Measurements from ENCODE around the gene PTPRG.

Gene PTPRG

DNA sequence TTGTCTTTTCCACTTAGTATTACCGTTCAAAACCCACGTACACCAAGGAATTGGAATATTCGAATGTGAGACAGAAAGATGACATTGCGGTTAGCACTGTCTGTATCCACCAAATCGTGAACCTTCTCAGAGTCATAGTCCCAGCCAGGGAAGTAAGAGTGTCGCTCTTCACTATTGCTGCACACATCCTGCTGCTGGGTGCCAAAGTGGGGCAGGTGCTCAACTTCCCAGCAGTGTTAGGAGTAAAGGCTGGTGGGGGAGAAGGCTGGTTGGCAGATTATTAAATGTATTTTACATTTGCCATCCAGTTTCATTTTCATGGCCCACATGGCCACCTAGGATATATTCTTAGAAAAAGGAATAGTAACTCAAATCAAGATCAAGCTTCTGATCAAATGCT is 65.1 kb downstream of the PTPRG start:
- FAIRE-seq (no peak), DNase-seq (ENCODE audit: insufficient read length) (no peak)
- no peak for TF ChIP-seq POLR2AphosphoS5 (IDR thresholded peaks at IDR 0.05; ENCODE audit: low read depth, low read length)
- no peak for TF ChIP-seq POLR2A (IDR thresholded peaks at IDR 0.05; ENCODE audit: low read depth, low read length)

DNA sequence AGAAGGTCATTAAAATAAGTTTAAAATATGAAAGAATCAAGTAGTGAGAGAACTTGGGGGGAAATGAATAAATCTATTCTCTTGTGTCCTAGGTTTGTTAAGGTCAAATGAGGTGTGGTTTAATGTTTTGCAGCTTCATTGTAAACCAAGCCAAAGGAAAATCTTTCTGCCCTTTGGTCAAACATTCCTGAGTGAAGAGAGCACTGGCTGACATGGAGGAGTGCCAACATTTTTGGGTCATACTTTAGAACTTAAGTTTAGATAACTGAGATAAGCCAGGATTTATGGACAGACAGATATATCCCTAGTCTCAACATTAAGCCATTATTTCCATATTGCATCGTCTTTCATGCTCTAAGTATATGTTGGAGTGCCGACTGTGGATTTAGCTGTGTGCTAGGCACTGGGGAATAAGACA is 66.4 kb downstream of the PTPRG start:
- FAIRE-seq (no peak), DNase-seq (ENCODE audit: insufficient read length) (no peak)
- TF ChIP-seq POLR2A (IDR thresholded peaks at IDR 0.05; ENCODE audit: low read depth, low read length) (no peak), POLR2AphosphoS5 (IDR thresholded peaks at IDR 0.05; ENCODE audit: low read depth, low read length) (no peak), TAF1 (IDR thresholded peaks at IDR 0.05; ENCODE audit: borderline replicate concordance, low read depth, low read length) (no peak)

DNA sequence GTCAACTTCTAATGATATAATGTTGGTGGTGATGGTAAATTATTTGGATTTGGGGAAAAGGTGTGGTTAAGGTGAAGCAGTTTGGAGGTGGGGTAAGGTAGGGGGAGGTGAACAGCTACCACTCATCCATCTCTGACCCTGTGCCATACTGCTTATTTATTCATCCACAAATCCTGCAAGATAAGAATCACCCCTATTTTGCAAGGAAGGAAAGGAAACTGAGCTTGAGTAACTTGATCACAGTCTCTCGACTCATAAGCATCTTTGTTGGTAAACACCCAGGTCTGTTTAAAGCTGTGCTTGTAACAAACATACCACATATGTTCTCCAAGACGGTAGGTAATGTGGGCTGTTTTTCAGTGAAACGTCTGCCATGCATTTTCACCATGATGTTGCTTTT is 67.3 kb downstream of the PTPRG start:
- DNase-seq (ENCODE audit: insufficient read length) (no peak), FAIRE-seq (no peak)
- TF ChIP-seq TAF1 (IDR thresholded peaks at IDR 0.05; ENCODE audit: borderline replicate concordance, low read depth, low read length) (no peak), POLR2AphosphoS5 (IDR thresholded peaks at IDR 0.05; ENCODE audit: low read depth, low read length) (no peak), POLR2A (IDR thresholded peaks at IDR 0.05; ENCODE audit: low read depth, low read length) (no peak)

DNA sequence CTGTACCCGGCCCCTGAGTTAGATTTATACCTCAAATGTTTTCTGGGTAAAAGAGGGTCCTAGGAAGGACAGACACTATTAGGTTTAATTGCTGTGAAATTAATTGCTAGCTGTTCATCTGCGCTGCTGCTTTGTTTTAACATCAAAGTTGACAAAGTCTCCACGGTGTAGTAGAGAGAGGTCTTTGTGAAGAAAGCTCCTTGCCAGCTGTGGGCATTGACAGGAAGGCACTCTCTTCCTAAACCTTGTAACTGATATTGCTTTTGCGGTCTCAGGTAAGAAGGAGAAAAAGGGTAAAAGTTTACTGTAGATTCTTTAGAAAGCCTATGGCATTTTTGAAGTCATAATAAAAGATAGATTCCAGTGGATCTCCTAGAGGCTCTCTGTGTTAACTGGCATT is 68.1 kb downstream of the PTPRG start:
- no peak for DNase-seq (ENCODE audit: insufficient read length)
- no peak for FAIRE-seq
- TF ChIP-seq POLR2A (IDR thresholded peaks at IDR 0.05; ENCODE audit: low read depth, low read length) (no peak), POLR2AphosphoS5 (IDR thresholded peaks at IDR 0.05; ENCODE audit: low read depth, low read length) (no peak), TAF1 (IDR thresholded peaks at IDR 0.05; ENCODE audit: borderline replicate concordance, low read depth, low read length) (no peak)

DNA sequence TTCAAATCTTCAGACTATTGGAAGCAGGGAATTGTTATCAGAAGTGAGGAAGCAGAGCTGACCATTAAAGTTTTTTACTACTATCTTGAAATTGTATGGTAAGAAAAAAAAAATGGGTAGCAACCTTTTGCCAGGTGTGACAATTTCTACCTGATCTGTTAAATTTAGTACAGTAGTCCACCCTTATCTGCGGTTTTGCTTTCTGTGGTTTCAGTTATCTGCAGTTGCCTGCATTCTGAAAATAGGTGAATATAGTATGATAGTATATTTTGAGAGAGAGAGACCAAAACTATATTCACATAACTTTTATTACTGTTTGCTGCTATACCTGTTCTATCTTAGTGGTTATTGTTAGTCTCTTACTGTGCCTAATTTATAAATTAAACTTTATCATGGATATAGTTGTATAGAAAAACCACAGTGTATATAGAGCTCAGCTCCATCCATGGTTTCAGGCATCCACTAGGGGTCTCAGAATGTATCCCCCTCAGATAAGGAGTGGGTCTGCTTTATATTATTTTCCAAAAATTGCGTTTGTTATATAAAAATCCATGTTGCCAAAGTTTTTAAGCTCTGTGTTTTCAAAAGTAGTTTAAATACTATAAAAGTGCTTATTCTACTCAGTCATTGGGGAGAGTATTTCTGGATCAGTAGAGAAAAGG is 69.9 kb downstream of the PTPRG start:
- FAIRE-seq (peak; percentile 42), DNase-seq (ENCODE audit: insufficient read length) (no peak)
- no peak for TF ChIP-seq TAF1 (IDR thresholded peaks at IDR 0.05; ENCODE audit: borderline replicate concordance, low read depth, low read length)
- no peak for TF ChIP-seq POLR2AphosphoS5 (IDR thresholded peaks at IDR 0.05; ENCODE audit: low read depth, low read length)
- no peak for TF ChIP-seq POLR2A (IDR thresholded peaks at IDR 0.05; ENCODE audit: low read depth, low read length)

DNA sequence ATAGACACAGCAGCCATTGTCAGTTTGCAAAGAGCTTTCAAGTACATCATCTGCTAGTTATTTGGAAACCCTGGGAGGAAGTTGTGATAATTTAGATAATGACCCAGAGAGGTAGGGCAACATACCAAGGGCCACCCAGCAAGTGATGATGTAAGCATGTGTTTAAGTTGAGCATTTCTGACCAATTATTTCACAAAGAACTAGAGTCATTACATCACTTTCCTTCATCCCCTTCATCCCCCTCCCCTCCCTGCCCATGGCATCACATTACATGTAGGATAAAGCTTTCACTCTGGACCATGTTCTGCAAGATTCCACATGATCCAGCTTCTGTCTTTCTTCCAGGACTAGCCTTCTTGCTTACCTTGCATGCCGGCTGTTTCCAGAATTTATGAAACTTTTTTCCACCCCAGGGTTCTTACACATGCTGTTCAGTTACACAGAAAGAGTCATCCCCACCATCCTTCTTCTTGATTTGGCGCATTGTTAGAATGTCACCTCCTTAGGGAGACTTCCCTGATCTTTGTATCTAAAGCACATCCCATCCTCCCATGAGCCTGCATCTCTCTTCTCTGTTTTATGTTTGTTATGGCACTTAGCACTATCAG is 71.3 kb downstream of the PTPRG start:
- DNase-seq (ENCODE audit: insufficient read length) (no peak), FAIRE-seq (peak; percentile 21)
- TF ChIP-seq POLR2A (IDR thresholded peaks at IDR 0.05; ENCODE audit: low read depth, low read length), result no peak
- TF ChIP-seq POLR2AphosphoS5 (IDR thresholded peaks at IDR 0.05; ENCODE audit: low read depth, low read length), result no peak

DNA sequence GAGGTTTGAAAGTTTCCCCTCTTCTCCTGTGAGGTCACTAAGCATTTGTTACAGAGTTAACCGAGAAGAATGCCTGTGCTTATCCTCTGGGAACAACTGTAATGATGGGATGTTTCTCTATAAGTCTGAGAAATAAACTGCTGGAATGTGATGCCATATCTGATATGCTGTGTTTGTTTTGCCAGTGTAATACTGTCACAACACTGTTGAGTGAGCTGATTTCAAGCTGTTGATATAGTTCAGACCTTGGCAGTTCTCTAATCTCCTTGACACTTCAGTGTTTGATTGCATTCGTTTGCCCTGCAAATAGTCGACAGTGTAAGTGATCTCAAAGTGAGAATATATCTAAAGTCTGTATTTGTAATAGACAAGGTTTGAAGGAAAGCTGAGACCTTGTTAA is 73.3 kb downstream of the PTPRG start:
- FAIRE-seq (no peak), DNase-seq (ENCODE audit: insufficient read length) (no peak)
- TF ChIP-seq POLR2AphosphoS5 (IDR thresholded peaks at IDR 0.05; ENCODE audit: low read depth, low read length), result no peak
- TF ChIP-seq TAF1 (IDR thresholded peaks at IDR 0.05; ENCODE audit: borderline replicate concordance, low read depth, low read length), result no peak
- TF ChIP-seq POLR2A (IDR thresholded peaks at IDR 0.05; ENCODE audit: low read depth, low read length), result no peak

DNA sequence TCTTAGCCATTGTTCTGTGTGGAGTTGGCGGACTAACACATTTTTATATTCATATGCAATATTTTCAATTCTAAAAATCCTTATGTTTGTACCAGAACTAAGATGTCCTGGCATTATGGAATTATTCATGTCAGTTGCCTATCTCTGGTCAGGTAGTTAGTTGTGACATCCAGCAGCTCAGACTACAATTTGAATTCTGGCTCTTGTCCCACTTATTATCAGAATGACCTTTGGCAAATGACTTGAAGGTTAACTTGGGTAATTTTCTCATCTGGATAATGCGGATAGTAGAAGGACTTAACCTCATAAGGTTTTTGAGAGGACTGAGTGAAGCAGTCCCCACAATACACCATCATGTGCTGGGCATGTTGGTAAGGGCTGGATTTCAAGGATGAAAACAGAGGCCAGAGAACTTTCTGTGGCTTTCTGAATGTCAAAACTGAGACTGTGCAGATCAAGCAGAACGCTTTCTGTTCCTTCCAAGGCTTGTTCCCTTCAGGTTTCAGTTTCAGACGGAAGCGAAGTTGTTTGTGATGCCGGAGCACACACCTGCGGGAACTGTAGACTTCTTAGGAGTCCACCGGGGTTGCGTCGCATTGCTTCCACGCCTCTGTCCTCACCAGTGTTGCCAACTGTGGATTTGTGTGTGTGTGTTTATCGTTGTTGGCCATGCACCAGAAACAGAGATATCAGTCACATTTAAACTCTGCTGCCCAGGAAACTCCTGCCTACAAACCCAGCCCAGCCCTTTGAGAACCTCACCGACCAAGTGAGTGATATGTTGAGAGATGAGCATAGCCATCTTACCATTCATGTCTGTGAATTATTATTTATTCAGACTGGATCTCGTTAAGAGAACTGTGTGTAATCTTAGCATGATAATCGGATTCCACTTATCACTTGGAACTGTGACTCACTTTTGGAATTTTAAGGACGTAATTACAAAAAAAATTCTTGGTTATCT is 76.0 kb downstream of the PTPRG start:
- DNase-seq (ENCODE audit: insufficient read length), result peak; percentile 20
- TF ChIP-seq POLR2A (IDR thresholded peaks at IDR 0.05; ENCODE audit: low read depth, low read length) (no peak), POLR2AphosphoS5 (IDR thresholded peaks at IDR 0.05; ENCODE audit: low read depth, low read length) (0 out of 2 replicates have a peak, but pooled peaks have one; percentile 26)
- peak; percentile 79 for FAIRE-seq

DNA sequence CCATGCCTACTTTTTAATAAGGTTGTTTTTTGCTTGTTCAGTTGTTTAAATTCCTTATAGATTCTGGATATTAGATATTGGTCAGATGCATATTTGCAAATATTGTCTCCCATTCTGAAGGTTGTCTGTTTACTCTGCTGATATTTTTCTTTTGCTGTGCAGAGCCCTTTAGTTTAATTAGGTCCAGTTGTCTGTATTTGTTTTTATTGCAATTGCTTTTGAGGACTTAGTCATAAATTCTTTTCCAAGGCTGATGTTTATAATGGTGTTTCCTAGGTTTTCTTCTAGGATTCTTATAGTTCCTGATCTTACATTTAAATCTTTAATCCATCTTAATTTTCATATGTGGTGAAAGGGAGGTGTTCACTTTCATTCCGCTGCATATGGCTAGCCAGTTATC is 77.4 kb downstream of the PTPRG start:
- no peak for DNase-seq (ENCODE audit: insufficient read length)
- no peak for TF ChIP-seq POLR2A (IDR thresholded peaks at IDR 0.05; ENCODE audit: low read depth, low read length)
- no peak for TF ChIP-seq TAF1 (IDR thresholded peaks at IDR 0.05; ENCODE audit: borderline replicate concordance, low read depth, low read length)
- TF ChIP-seq POLR2AphosphoS5 (IDR thresholded peaks at IDR 0.05; ENCODE audit: low read depth, low read length), result no peak
- FAIRE-seq, result no peak

DNA sequence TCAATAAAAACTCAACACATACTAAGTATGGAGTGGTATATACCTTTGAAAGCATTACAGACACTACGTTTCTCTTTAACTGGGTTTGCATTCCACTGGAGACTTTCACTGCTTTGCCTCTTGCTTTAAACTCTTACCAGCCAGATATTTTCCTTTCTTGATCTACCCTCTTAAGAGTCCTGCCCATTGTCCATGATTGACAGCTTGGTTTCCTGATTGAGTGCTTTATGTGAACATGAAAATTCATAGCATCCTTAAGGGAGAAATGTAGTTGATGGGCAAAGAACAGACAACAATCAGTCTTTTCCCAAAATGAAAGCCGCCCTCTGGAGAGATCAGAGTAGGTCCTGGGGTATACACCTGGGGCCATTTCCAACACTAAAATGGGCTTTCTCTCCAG is 78.6 kb downstream of the PTPRG start:
- DNase-seq (ENCODE audit: insufficient read length) (no peak), FAIRE-seq (no peak)
- no peak for TF ChIP-seq POLR2A (IDR thresholded peaks at IDR 0.05; ENCODE audit: low read depth, low read length)
- TF ChIP-seq POLR2AphosphoS5 (IDR thresholded peaks at IDR 0.05; ENCODE audit: low read depth, low read length), result no peak
- no peak for TF ChIP-seq TAF1 (IDR thresholded peaks at IDR 0.05; ENCODE audit: borderline replicate concordance, low read depth, low read length)

DNA sequence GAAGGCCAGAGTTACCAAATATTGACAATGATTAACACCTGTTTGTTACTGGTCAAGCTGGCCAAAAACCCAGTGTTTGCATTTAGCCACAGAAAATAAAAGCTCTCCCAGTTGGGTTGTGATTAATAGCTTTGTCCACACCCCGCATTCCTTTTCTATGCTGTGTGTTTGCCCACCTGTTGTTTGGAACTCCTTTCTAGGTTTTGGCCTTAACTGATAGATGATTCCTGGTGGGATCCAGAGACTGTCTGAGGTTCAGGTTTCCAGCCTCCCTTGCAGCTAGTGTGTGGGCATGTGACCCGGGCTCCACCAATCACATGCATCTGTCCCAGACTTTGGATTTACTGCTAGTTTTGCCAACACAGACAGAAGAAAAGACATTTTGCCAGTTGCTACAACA is 83.8 kb downstream of the PTPRG start:
- TF ChIP-seq POLR2AphosphoS5 (IDR thresholded peaks at IDR 0.05; ENCODE audit: low read depth, low read length) (no peak), POLR2A (IDR thresholded peaks at IDR 0.05; ENCODE audit: low read depth, low read length) (no peak), TAF1 (IDR thresholded peaks at IDR 0.05; ENCODE audit: borderline replicate concordance, low read depth, low read length) (no peak)
- DNase-seq (ENCODE audit: insufficient read length), result no peak
- no peak for FAIRE-seq
